Endothelial cell of hepatic sinusoid (primary cell): Measurements from ENCODE around the gene MZF1.

Experiments used
- in situ Hi-C: cut with HindIII; loops from 2 replicates; pipeline ENCODE4 v1.10.0; 2017; ENCODE audit warnings: low sequenced_read_pairs

Gene MZF1

GRCh38 chr19:58556622-58557220 is 16.4 kb downstream of the MZF1 start:
- in situ Hi-C loops, result no loop called here

- in situ Hi-C loops, result no loop called here
Observed at GRCh38 chr19:58555920-58556621, 17.1 kb downstream of the MZF1 start.

GRCh38 chr19:58555369-58555885 is 17.7 kb downstream of the MZF1 start:
- in situ Hi-C loops, result no loop called here

GRCh38 chr19:58554494-58555368 is 18.4 kb downstream of the MZF1 start, which contains the start of gene CHMP2A:
Gene CHMP2A (minus strand): TSS chr19:58555105. CDS start chr19:58554212, 893 bp downstream.
- in situ Hi-C loops, result no loop called here

- in situ Hi-C loops, result no loop called here
Observed at GRCh38 chr19:58553799-58554493, 19.2 kb downstream of the MZF1 start.

GRCh38 chr19:58552655-58553054 is 20.5 kb downstream of the MZF1 start:
- in situ Hi-C loops, result no loop called here

GRCh38 chr19:58551577-58552471 is 21.3 kb downstream of the MZF1 start:
- in situ Hi-C loops, result no loop called here

GRCh38 chr19:58551123-58551497 is 22.0 kb downstream of the MZF1 start:
- in situ Hi-C loops, result no loop called here

GRCh38 chr19:58550362-58551122 is 22.6 kb downstream of the MZF1 start:
- in situ Hi-C loops, result no loop called here

GRCh38 chr19:58549664-58550361 is 23.3 kb downstream of the MZF1 start:
- in situ Hi-C loops, result no loop called here

GRCh38 chr19:58548859-58549663 is 24.1 kb downstream of the MZF1 start:
- in situ Hi-C loops, result no loop called here

- in situ Hi-C loops, result no loop called here
Observed at GRCh38 chr19:58547323-58548312, 25.5 kb downstream of the MZF1 start.

- in situ Hi-C loops, result no loop called here
Observed at GRCh38 chr19:58546019-58546530, 27.1 kb downstream of the MZF1 start.

GRCh38 chr19:58545286-58546018 is 27.7 kb downstream of the MZF1 start:
- in situ Hi-C loops, result no loop called here

GRCh38 chr19:58544591-58545285 is 28.4 kb downstream of the MZF1 start:
- in situ Hi-C loops, result no loop called here
